Progenitor cell of endocrine pancreas (in vitro differentiated cells): ENCODE data around the gene HBZ. TPM values are rescaled to one million over a fixed set of nuclear protein-coding genes. Genes with fewer than 3 reads are reported as not detected.
"Not testable (repeated sequence)": the region's sequence is repeated elsewhere in the genome, so short reads cannot be mapped to it uniquely, and the experiment has no call there.

Experiments
- DNase-seq: peaks from one replicate; pipeline ENCODE4 v3.0.0; 2021; ENCODE audit warnings: low spot score; ENCODE audit not compliant: unreplicated experiment
- H3K27ac Mint-ChIP-seq: 2 replicates; pipeline ENCODE4 v1.8.0; 2021; ENCODE audit warnings: mild to moderate bottlenecking, moderate library complexity, mixed read lengths
- H3K27me3 Mint-ChIP-seq: 2 replicates; pipeline ENCODE4 v1.8.0; 2021; ENCODE audit warnings: mixed read lengths
- H3K36me3 Mint-ChIP-seq: 2 replicates; pipeline ENCODE4 v1.8.0; 2022; ENCODE audit warnings: mixed read lengths; ENCODE audit not compliant: insufficient read depth
- H3K4me1 Mint-ChIP-seq: 2 replicates; pipeline ENCODE4 v1.8.0; 2021; ENCODE audit warnings: low read depth, mixed read lengths
- H3K4me3 Mint-ChIP-seq: 2 replicates; pipeline ENCODE4 v1.8.0; 2021; ENCODE audit warnings: low read depth, mild to moderate bottlenecking, moderate library complexity, mixed read lengths
- H3K9me3 Mint-ChIP-seq: 2 replicates; pipeline ENCODE4 v1.8.0; 2021; ENCODE audit warnings: low read depth, mixed read lengths
- CTCF ChIP-seq: fragments of 200-600 bp; sonication (generic); IDR thresholded peaks from one replicate; pipeline ENCODE4 v1.5.0; 2021; ENCODE audit warnings: antibody characterized with exemption, mild to moderate bottlenecking; ENCODE audit not compliant: unreplicated experiment
- total RNA-seq: library from RNA; stranded (reverse); gene quantifications from 2 replicates; pipeline ENCODE4 v1.2.1, GENCODE V29; 2021

HBZ gene
- total RNA-seq, 1 donor from 2014 or later: not detected

- Mint-ChIP-seq H3K4me1 (no peaks in the 10 kb centered on the region), H3K27me3 (peaks cover 45% of the 10 kb centered on the region), H3K36me3 (no peaks in the 10 kb centered on the region), H3K4me3 (no peak overlapping the region), H3K27ac (no peak overlapping the region), H3K9me3 (no peaks in the 10 kb centered on the region)
- no peak for DNase-seq
- no peak for TF ChIP-seq CTCF
These were observed 7.6 kb upstream of the HBZ start for GRCh38 chr16:144797-145252.

GRCh38 chr16:146646-147045 is 5.8 kb upstream of the HBZ start:
- no peaks in the 10 kb centered on the region for H3K9me3 Mint-ChIP-seq
- no peak overlapping the region for H3K27ac Mint-ChIP-seq
- H3K27me3 Mint-ChIP-seq: peaks cover 52% of the 10 kb centered on the region

GRCh38 chr16:149024-149660 is 3.3 kb upstream of the HBZ start:
- Mint-ChIP-seq H3K27ac (no peak overlapping the region), H3K9me3 (no peaks in the 10 kb centered on the region), H3K4me3 (no peak overlapping the region), H3K4me1 (no peaks in the 10 kb centered on the region), H3K27me3 (peaks cover 59% of the 10 kb centered on the region), H3K36me3 (no peaks in the 10 kb centered on the region)
- TF ChIP-seq CTCF: no peak
- DNase-seq: no peak

More at GRCh38 chr16:146646-147045, 5.8 kb upstream of the HBZ start:
- no peak overlapping the region for H3K4me3 Mint-ChIP-seq
- H3K36me3 Mint-ChIP-seq: no peaks in the 10 kb centered on the region
- DNase-seq: no peak
- TF ChIP-seq CTCF: no peak
- H3K4me1 Mint-ChIP-seq: no peaks in the 10 kb centered on the region

- not testable (repeated sequence) for H3K4me3 Mint-ChIP-seq, H3K36me3 Mint-ChIP-seq, H3K4me1 Mint-ChIP-seq, H3K9me3 Mint-ChIP-seq, H3K27ac Mint-ChIP-seq, DNase-seq
- peaks cover 67% of the 10 kb centered on the region for H3K27me3 Mint-ChIP-seq
These were observed 681 bp downstream of the HBZ start for GRCh38 chr16:153129-153521.

GRCh38 chr16:153550-154216 is 1.2 kb downstream of the HBZ start:
- DNase-seq, H3K4me3 Mint-ChIP-seq, H3K9me3 Mint-ChIP-seq, H3K27ac Mint-ChIP-seq, H3K36me3 Mint-ChIP-seq, H3K4me1 Mint-ChIP-seq: not testable (repeated sequence)
- H3K27me3 Mint-ChIP-seq: peaks cover 66% of the 10 kb centered on the region

- H3K4me1 Mint-ChIP-seq: peaks cover 3% of the 10 kb centered on the region
- H3K4me3 Mint-ChIP-seq: peak overlapping the region; percentile 50
- H3K9me3 Mint-ChIP-seq: no peaks in the 10 kb centered on the region
- peaks cover 64% of the 10 kb centered on the region for H3K27me3 Mint-ChIP-seq
- DNase-seq: no peak
- no peaks in the 10 kb centered on the region for H3K36me3 Mint-ChIP-seq
- no peak for TF ChIP-seq CTCF
- peak overlapping the region; percentile 9 for H3K27ac Mint-ChIP-seq
These were observed 2.0 kb downstream of the HBZ start for GRCh38 chr16:154217-155030.
